HepG2 (cell line): ENCODE data around the gene CBLC. TPM values are rescaled to one million over a fixed set of nuclear protein-coding genes. Genes with fewer than 3 reads are reported as not detected.
A peak's percentile ranks its signal among the peaks of the same experiment; 100 is the strongest.

Source experiments
- AFF4 ChIP-seq: sonication (generic); formaldehyde crosslinking; IDR thresholded peaks from 2 replicates; pipeline ENCODE4 v1.4.0; 2020; ENCODE audit warnings: missing genetic modification reagents
- AKAP8 ChIP-seq: sonication (generic); formaldehyde crosslinking; IDR thresholded peaks from 2 replicates; pipeline ENCODE4 v1.5.1; 2020; ENCODE audit warnings: mild to moderate bottlenecking, missing genetic modification reagents
- ARNTL ChIP-seq: sonication (generic); formaldehyde crosslinking; IDR thresholded peaks from 2 replicates; pipeline ENCODE4 v1.4.0; 2020; ENCODE audit warnings: mild to moderate bottlenecking, missing genetic modification reagents
- DMTF1 ChIP-seq: sonication (generic); formaldehyde crosslinking; IDR thresholded peaks from 2 replicates; pipeline ENCODE4 v1.4.0; 2020; ENCODE audit warnings: mild to moderate bottlenecking, missing genetic modification reagents
- FOXA3 ChIP-seq: IDR thresholded peaks from 2 replicates; pipeline ENCODE4 v1.6.1; 2016; ENCODE audit warnings: missing genetic modification reagents, missing compliant biosample characterization
- IKZF4 ChIP-seq: sonication (generic); formaldehyde crosslinking; IDR thresholded peaks from 2 replicates; pipeline ENCODE4 v1.5.1; 2020; ENCODE audit warnings: borderline replicate concordance, mild to moderate bottlenecking, low read depth, missing genetic modification reagents; ENCODE audit errors: not compliant biosample characterization
- KAT2B ChIP-seq: fragments of 150-350 bp; IDR thresholded peaks from 2 replicates; pipeline ENCODE4 v1.6.1; 2014; ENCODE audit warnings: low read depth, low read length, borderline replicate concordance
- KDM6A ChIP-seq: IDR thresholded peaks from 2 replicates; pipeline ENCODE4 v1.6.1; 2016; ENCODE audit warnings: low read depth
- PAF1 ChIP-seq: IDR thresholded peaks from 2 replicates; pipeline ENCODE4 v1.6.1; 2016; ENCODE audit warnings: missing genetic modification reagents, missing compliant biosample characterization
- PLSCR1 ChIP-seq: sonication (generic); formaldehyde crosslinking; IDR thresholded peaks from 2 replicates; pipeline ENCODE4 v1.5.0; 2020; ENCODE audit warnings: missing genetic modification reagents, mild to moderate bottlenecking, borderline replicate concordance
- SMAD9 ChIP-seq: sonication (generic); formaldehyde crosslinking; IDR thresholded peaks from 2 replicates; pipeline ENCODE4 v1.5.1; 2020; ENCODE audit warnings: mild to moderate bottlenecking, missing genetic modification reagents
- SP1 ChIP-seq, 2 experiments: fragments of 450-650 bp in 1 of 2; sonication (generic) in 1 of 2; formaldehyde crosslinking in 1 of 2; IDR thresholded peaks; 2 replicates each; pipeline versions ENCODE4 v1.4.0 to v1.6.1; 2016 to 2020; ENCODE audit warnings: missing genetic modification reagents in 1 of 2
- TAF15 ChIP-seq: fragments of 200-400 bp; formaldehyde crosslinking; IDR thresholded peaks from one replicate; pipeline ENCODE4 v1.6.1; 2018; ENCODE audit warnings: mild to moderate bottlenecking, low read depth, low read length; ENCODE audit not compliant: poor library complexity, severe bottlenecking
- TCF7 ChIP-seq: sonication (generic); IDR thresholded peaks from 2 replicates; pipeline ENCODE4 v1.6.1; 2016; ENCODE audit warnings: antibody characterized with exemption, low read depth
- ZBTB7B ChIP-seq: sonication (generic); formaldehyde crosslinking; IDR thresholded peaks from 2 replicates; pipeline ENCODE4 v1.4.0; 2020; ENCODE audit warnings: missing genetic modification reagents
- ZFP41 ChIP-seq: sonication (generic); formaldehyde crosslinking; IDR thresholded peaks from 2 replicates; pipeline ENCODE4 v1.4.0; 2020; ENCODE audit warnings: mild to moderate bottlenecking, missing genetic modification reagents, borderline replicate concordance
- ZFYVE20 ChIP-seq: sonication (generic); formaldehyde crosslinking; IDR thresholded peaks from 2 replicates; pipeline ENCODE4 v1.8.0; 2023; ENCODE audit warnings: low read depth, mild to moderate bottlenecking, moderate library complexity, missing genetic modification reagents, borderline replicate concordance
- ZNF101 ChIP-seq: sonication (generic); formaldehyde crosslinking; IDR thresholded peaks from 2 replicates; pipeline ENCODE4 v1.4.0; 2020; ENCODE audit warnings: mild to moderate bottlenecking, low read depth, missing genetic modification reagents, borderline replicate concordance
- ZNF20 ChIP-seq: sonication (generic); formaldehyde crosslinking; IDR thresholded peaks from 2 replicates; pipeline ENCODE4 v1.4.0; 2020; ENCODE audit warnings: mild to moderate bottlenecking, moderate library complexity, missing genetic modification reagents
- ZNF326 ChIP-seq: sonication (generic); formaldehyde crosslinking; IDR thresholded peaks from 2 replicates; pipeline ENCODE4 v1.4.0; 2020; ENCODE audit warnings: missing genetic modification reagents, borderline replicate concordance
- ZNF567 ChIP-seq: sonication (generic); formaldehyde crosslinking; IDR thresholded peaks from 2 replicates; pipeline ENCODE4 v1.8.1; 2023; ENCODE audit warnings: mild to moderate bottlenecking, missing genetic modification reagents, borderline replicate concordance
- ZNF773 ChIP-seq: sonication (generic); formaldehyde crosslinking; IDR thresholded peaks from 2 replicates; pipeline ENCODE4 v1.4.0; 2020; ENCODE audit warnings: missing genetic modification reagents, borderline replicate concordance
- polyA plus RNA-seq, 8 experiments: library from polyadenylated mRNA; depleted of rRNA in 3 of 8; stranded (reverse) in 7 of 8; unstranded in 1 of 8; fragments of >200 nt; fragmentation: Illumina TruSeq in 4 of 8; extraction: Trizol in 4 of 8; gene quantifications; 2 replicates each; pipeline versions ENCODE4 v1.2.1 to v1.2.3, GENCODE V29; 2011 to 2016; ENCODE audit warnings: low read depth in 4 of 8, missing spikeins in 1 of 8, mixed read lengths in 1 of 8; ENCODE audit not compliant: insufficient read depth in 1 of 8
- total RNA-seq, 5 experiments: library from RNA; depleted of rRNA; stranded (reverse); fragments of >200 nt; fragmentation: Illumina TruSeq; extraction: Trizol; gene quantifications; 2 replicates each; pipeline ENCODE4 v1.2.3, GENCODE V29; 2016; ENCODE audit warnings: low read depth in 1 of 5

Gene CBLC
- total and polyA plus RNA-seq, 2 of the 13 experiments (the other 11 are each of a cell fraction or from before 2014, with no cell fraction given), result 1.8 to 2.6 TPM

GRCh38 chr19:44845612-44846454, 68.1 kb downstream of the CBLC start, which contains the start of gene NECTIN2 (continued):
- TF ChIP-seq DMTF1 (no peak), ZNF567 (CRISPR knock-in tag) (no peak), ARNTL (CRISPR knock-in tag) (0 out of 2 replicates have a peak, but pooled peaks have one; percentile 19), ZNF773 (CRISPR knock-in tag) (0 out of 2 replicates have a peak, but pooled peaks have one; percentile 43), ZFP41 (no peak), PAF1 (CRISPR knock-in tag) (no peak), ZFYVE20 (CRISPR knock-in tag) (no peak), SP1 (IDR thresholded peaks at IDR 0.05) (no peak), SP1 (CRISPR knock-in tag; IDR thresholded peaks at IDR 0.05) (no peak), IKZF4 (CRISPR knock-in tag) (no peak), FOXA3 (CRISPR knock-in tag) (peak; percentile 33; the same call in 1 of the 2 replicates), SMAD9 (CRISPR knock-in tag) (no peak), TCF7 (no peak), AFF4 (CRISPR knock-in tag) (no peak), TAF15 (no peak), ZNF101 (CRISPR knock-in tag) (no peak), KDM6A (CRISPR knock-in tag) (no peak), AKAP8 (CRISPR knock-in tag) (no peak; the same call in 1 of the 2 replicates), ZNF20 (CRISPR knock-in tag) (no peak), PLSCR1 (CRISPR knock-in tag) (no peak), ZNF326 (no peak), ZBTB7B (no peak), KAT2B (no peak)
